WTC11 (cell line): ENCODE results near the gene ZMPSTE24. TPM values are rescaled to one million over a fixed set of nuclear protein-coding genes. Genes with fewer than 3 reads are reported as not detected.
A peak's percentile ranks its signal among the peaks of the same experiment; 100 is the strongest.
"Not testable (repeated sequence)": the region's sequence is repeated elsewhere in the genome, so short reads cannot be mapped to it uniquely, and the experiment has no call there.

Experiments used
- ATAC-seq: fragments of 200-7000 bp; cut with Tn5 transposase; 2 replicates; pipeline ENCODE4 v1.10.0; 2021; ENCODE audit warnings: mild to moderate bottlenecking, moderate library complexity
- CTCF ChIA-PET: fragments of 300-600 bp; sonication (Branson Sonifier 250); formaldehyde crosslinking; loops from one replicate; lab custom pipeline; 2021; ENCODE audit warnings: antibody characterized with exemption; lab: Charles Lee
- POLR2A ChIA-PET: fragments of 350-600 bp; sonication (Branson Sonifier 250); formaldehyde crosslinking; loops from one replicate; lab custom pipeline; 2021; ENCODE audit warnings: antibody characterized with exemption; lab: Charles Lee
- DNase-seq: peaks from one replicate; pipeline ENCODE4 v3.0.0; 2021; ENCODE audit warnings: low spot score
- H3K27ac Mint-ChIP-seq: 2 replicates; pipeline ENCODE4 v1.8.0; 2021; ENCODE audit warnings: mixed read lengths
- H3K27me3 Mint-ChIP-seq: 2 replicates; pipeline ENCODE4 v1.8.0; 2021; ENCODE audit warnings: low read depth, mild to moderate bottlenecking, moderate library complexity, mixed read lengths
- H3K36me3 Mint-ChIP-seq: 2 replicates; pipeline ENCODE4 v1.8.0; 2021; ENCODE audit warnings: mixed read lengths
- H3K4me1 Mint-ChIP-seq: 2 replicates; pipeline ENCODE4 v1.8.0; 2022; ENCODE audit warnings: mixed read lengths
- H3K4me3 Mint-ChIP-seq: 2 replicates; pipeline ENCODE4 v1.8.0; 2021; ENCODE audit warnings: mild to moderate bottlenecking, moderate library complexity, mixed read lengths
- H3K9me3 Mint-ChIP-seq: 2 replicates; pipeline ENCODE4 v1.8.0; 2021; ENCODE audit warnings: mixed read lengths
- AFF4 ChIP-seq: sonication (generic); formaldehyde crosslinking; IDR thresholded peaks from 2 replicates; pipeline ENCODE4 v1.8.1; 2023; ENCODE audit warnings: mild to moderate bottlenecking, missing genetic modification reagents, borderline replicate concordance
- ATF6 ChIP-seq: sonication (generic); formaldehyde crosslinking; IDR thresholded peaks from 2 replicates; pipeline ENCODE4 v1.8.1; 2023; ENCODE audit warnings: mild to moderate bottlenecking, missing genetic modification reagents
- CDX4 ChIP-seq: fragments of 250-450 bp; sonication (Bioruptor Pico); IDR thresholded peaks from 2 replicates; pipeline ENCODE4 v1.9.0; 2021; ENCODE audit warnings: moderate library complexity, mild to moderate bottlenecking, inconsistent platforms, borderline replicate concordance
- GRHL2 ChIP-seq: fragments of 250-450 bp; sonication (Bioruptor Pico); IDR thresholded peaks from 2 replicates; pipeline ENCODE4 v1.8.0; 2022; ENCODE audit warnings: mild to moderate bottlenecking, moderate library complexity; ENCODE audit not compliant: insufficient replicate concordance, severe bottlenecking
- HMGA2 ChIP-seq: fragments of 250-450 bp; sonication (Bioruptor Pico); IDR thresholded peaks from 2 replicates; pipeline ENCODE4 v1.4.0; 2021; ENCODE audit warnings: mild to moderate bottlenecking, moderate library complexity
- IRF2 ChIP-seq: sonication (generic); formaldehyde crosslinking; IDR thresholded peaks from 2 replicates; pipeline ENCODE4 v1.8.0; 2022; ENCODE audit warnings: low read depth, missing genetic modification reagents, borderline replicate concordance
- JUN ChIP-seq: sonication (generic); formaldehyde crosslinking; IDR thresholded peaks from 2 replicates; pipeline ENCODE4 v1.8.0; 2023; ENCODE audit warnings: mild to moderate bottlenecking, missing genetic modification reagents
- KAT7 ChIP-seq: sonication (generic); formaldehyde crosslinking; IDR thresholded peaks from 2 replicates; pipeline ENCODE4 v1.8.1; 2023; ENCODE audit warnings: missing genetic modification reagents, mild to moderate bottlenecking, borderline replicate concordance
- PRRX2 ChIP-seq: fragments of 250-450 bp; sonication (Bioruptor Pico); IDR thresholded peaks from 2 replicates; pipeline ENCODE4 v1.8.0; 2021; ENCODE audit warnings: mild to moderate bottlenecking
- USF1 ChIP-seq: sonication (generic); formaldehyde crosslinking; IDR thresholded peaks from 2 replicates; pipeline ENCODE4 v1.8.0; 2022; ENCODE audit warnings: mild to moderate bottlenecking, missing genetic modification reagents
- USF2 ChIP-seq: sonication (generic); formaldehyde crosslinking; IDR thresholded peaks from 2 replicates; pipeline ENCODE4 v1.8.1; 2023; ENCODE audit warnings: mild to moderate bottlenecking, missing genetic modification reagents, moderate library complexity
- ZNF232 ChIP-seq: sonication (generic); formaldehyde crosslinking; IDR thresholded peaks from 2 replicates; pipeline ENCODE4 v1.8.0; 2022; ENCODE audit warnings: mild to moderate bottlenecking, missing genetic modification reagents
- total RNA-seq: library from RNA; stranded (reverse); gene quantifications from 3 replicates; pipeline ENCODE4 v1.2.3, GENCODE V29; 2021

Gene ZMPSTE24
- total RNA-seq, 1 experiment from 2014 or later: 31.7 TPM

GRCh38 chr1:40257688-40258444, at the start of gene ZMPSTE24 (continued):
- TF ChIP-seq AFF4 (CRISPR knock-in tag): no peak
- peak; percentile 22; the same call in 1 of the 2 replicates for TF ChIP-seq HMGA2
- TF ChIP-seq CDX4 (CRISPR knock-in tag): no peak

- TF ChIP-seq JUN (CRISPR knock-in tag): no peak
- no peak for TF ChIP-seq IRF2 (CRISPR knock-in tag)
- no peak for TF ChIP-seq PRRX2 (CRISPR knock-in tag)
- no peak for TF ChIP-seq KAT7
- TF ChIP-seq, all 79 proteins: peak for 0
- ATAC-seq (no peak), DNase-seq (no peak)
- Mint-ChIP-seq H3K27ac (no peak overlapping the region; the same call in 1 of the 2 replicates), H3K9me3 (no peaks in the 10 kb centered on the region), H3K4me1 (no peaks in the 10 kb centered on the region), H3K36me3 (peaks cover 11% of the 10 kb centered on the region), H3K4me3 (no peak overlapping the region), H3K27me3 (no peaks in the 10 kb centered on the region)
- ChIA-PET CTCF (interaction anchor here (1.3 kb wide), 1 partner anchor 67 kb away, joined by 4 read pairs; no protein-coding TSS in a partner anchor), POLR2A (no interaction called here)
Observed at GRCh38 chr1:40210511-40211204, 47.4 kb upstream of the ZMPSTE24 start.

- TF ChIP-seq JUN (CRISPR knock-in tag) (no peak), GRHL2 (CRISPR knock-in tag) (no peak), USF1 (no peak), ZNF232 (CRISPR knock-in tag) (no peak), USF2 (CRISPR knock-in tag) (no peak), ATF6 (CRISPR knock-in tag) (no peak)
- Mint-ChIP-seq H3K4me1 (no peaks in the 10 kb centered on the region), H3K27ac (no peak overlapping the region; the same call in 1 of the 2 replicates), H3K4me3 (no peak overlapping the region), H3K36me3 (0 out of 2 replicates have a peak, but pooled peaks cover 5% of the 10 kb centered on the region), H3K27me3 (no peaks in the 10 kb centered on the region), H3K9me3 (no peaks in the 10 kb centered on the region)
- ChIA-PET CTCF (interaction anchor here (1.1 kb wide), 1 partner anchor 120 kb away, joined by 3 read pairs; no protein-coding TSS in a partner anchor), POLR2A (no interaction called here)
- ATAC-seq: no peak
- no peak for DNase-seq
Observed at GRCh38 chr1:40218333-40218732, 39.7 kb upstream of the ZMPSTE24 start.

GRCh38 chr1:40221471-40221905, 36.5 kb upstream of the ZMPSTE24 start:
- POLR2A ChIA-PET: interaction anchor here (0.7 kb wide), 1 partner anchor 498 kb away, joined by 3 read pairs; no protein-coding TSS in a partner anchor
- H3K27ac Mint-ChIP-seq, H3K4me1 Mint-ChIP-seq, H3K4me3 Mint-ChIP-seq, H3K9me3 Mint-ChIP-seq, H3K36me3 Mint-ChIP-seq, ATAC-seq, DNase-seq, H3K27me3 Mint-ChIP-seq: not testable (repeated sequence)
- CTCF ChIA-PET: interaction anchor here (0.7 to 1.6 kb wide), 4 partner anchors 78 to 189 kb away, joined by 3 to 4 read pairs (median 4); no protein-coding TSS in a partner anchor
